ENCODE data around the gene CYP4F3.

GRCh38 chr19:15702534-15702930 is 61.8 kb downstream of the CYP4F3 start:
- TF ChIP-seq CTCF (IDR thresholded peaks at IDR 0.05) (0 out of 2 replicates have a peak, but pooled peaks have one; percentile 4), ZFX (IDR thresholded peaks at IDR 0.05; ENCODE audit: borderline replicate concordance) (no peak)
